NB4 (cell line): Measurements from ENCODE around the gene ADCY2.

ENCODE experiments used
- DNase-seq: peaks from one replicate; pipeline ENCODE4 v3.0.0; 2010; ENCODE audit warnings: low read depth
- H3K4me3 ChIP-seq: one replicate; pipeline ENCODE4 v1.5.1; 2011; ENCODE audit warnings: mild to moderate bottlenecking, low read depth, low read length, moderate library complexity
- MYC ChIP-seq: IDR thresholded peaks from 2 replicates; pipeline ENCODE4 v1.6.1; 2011; ENCODE audit warnings: low read depth, low read length
- POLR2A ChIP-seq: IDR thresholded peaks from 2 replicates; pipeline ENCODE4 v1.6.1; 2011; ENCODE audit warnings: mild to moderate bottlenecking; ENCODE audit not compliant: insufficient read length; ENCODE audit errors: extremely low read depth
- TF ChIP-seq, protein P1 (sequence below): IDR thresholded peaks from one replicate; pipeline ENCODE4 v1.5.1; 2012; ENCODE audit warnings: low read depth, low read length
- TF ChIP-seq, protein P2 (sequence below): IDR thresholded peaks from 2 replicates; pipeline ENCODE4 v1.6.1; 2011; ENCODE audit warnings: low read depth, low read length

The ADCY2 gene

GRCh38 chr5:7396713-7397454 lies 946 bp downstream of the ADCY2 start:
- H3K4me3 ChIP-seq = no peak overlapping the region
- TF ChIP-seq MYC = no peak
- TF ChIP-seq, protein P1, sequence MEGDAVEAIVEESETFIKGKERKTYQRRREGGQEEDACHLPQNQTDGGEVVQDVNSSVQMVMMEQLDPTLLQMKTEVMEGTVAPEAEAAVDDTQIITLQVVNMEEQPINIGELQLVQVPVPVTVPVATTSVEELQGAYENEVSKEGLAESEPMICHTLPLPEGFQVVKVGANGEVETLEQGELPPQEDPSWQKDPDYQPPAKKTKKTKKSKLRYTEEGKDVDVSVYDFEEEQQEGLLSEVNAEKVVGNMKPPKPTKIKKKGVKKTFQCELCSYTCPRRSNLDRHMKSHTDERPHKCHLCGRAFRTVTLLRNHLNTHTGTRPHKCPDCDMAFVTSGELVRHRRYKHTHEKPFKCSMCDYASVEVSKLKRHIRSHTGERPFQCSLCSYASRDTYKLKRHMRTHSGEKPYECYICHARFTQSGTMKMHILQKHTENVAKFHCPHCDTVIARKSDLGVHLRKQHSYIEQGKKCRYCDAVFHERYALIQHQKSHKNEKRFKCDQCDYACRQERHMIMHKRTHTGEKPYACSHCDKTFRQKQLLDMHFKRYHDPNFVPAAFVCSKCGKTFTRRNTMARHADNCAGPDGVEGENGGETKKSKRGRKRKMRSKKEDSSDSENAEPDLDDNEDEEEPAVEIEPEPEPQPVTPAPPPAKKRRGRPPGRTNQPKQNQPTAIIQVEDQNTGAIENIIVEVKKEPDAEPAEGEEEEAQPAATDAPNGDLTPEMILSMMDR = no peak
- TF ChIP-seq POLR2A = no peak
- TF ChIP-seq, protein P2, sequence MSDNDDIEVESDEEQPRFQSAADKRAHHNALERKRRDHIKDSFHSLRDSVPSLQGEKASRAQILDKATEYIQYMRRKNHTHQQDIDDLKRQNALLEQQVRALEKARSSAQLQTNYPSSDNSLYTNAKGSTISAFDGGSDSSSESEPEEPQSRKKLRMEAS = no peak
- DNase-seq = peak; percentile 8

DNA sequence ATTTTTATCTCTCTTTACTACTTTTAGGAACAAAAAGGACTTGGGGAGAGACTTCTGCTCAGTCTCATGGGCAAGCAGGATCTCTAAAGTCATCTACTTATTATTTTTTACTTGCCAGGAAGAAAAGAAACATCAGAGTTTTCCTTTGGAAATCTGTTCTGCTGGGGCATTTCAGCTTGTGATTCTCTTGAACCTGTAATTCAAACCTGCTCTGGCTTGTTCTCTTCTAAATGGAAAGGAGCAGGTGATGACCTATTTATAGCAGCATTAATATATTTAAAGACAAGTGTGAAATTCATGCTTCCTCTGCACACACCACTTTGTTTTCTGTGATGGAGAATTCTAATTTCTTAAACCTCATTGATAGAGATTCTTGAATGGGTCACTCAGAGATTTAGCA lies 2.0 kb downstream of the ADCY2 start:
- TF ChIP-seq, protein P2 = no peak
- TF ChIP-seq, protein P1 = no peak
- TF ChIP-seq POLR2A = no peak
- TF ChIP-seq MYC = no peak
- no peak overlapping the region for H3K4me3 ChIP-seq
- no peak for DNase-seq

DNA sequence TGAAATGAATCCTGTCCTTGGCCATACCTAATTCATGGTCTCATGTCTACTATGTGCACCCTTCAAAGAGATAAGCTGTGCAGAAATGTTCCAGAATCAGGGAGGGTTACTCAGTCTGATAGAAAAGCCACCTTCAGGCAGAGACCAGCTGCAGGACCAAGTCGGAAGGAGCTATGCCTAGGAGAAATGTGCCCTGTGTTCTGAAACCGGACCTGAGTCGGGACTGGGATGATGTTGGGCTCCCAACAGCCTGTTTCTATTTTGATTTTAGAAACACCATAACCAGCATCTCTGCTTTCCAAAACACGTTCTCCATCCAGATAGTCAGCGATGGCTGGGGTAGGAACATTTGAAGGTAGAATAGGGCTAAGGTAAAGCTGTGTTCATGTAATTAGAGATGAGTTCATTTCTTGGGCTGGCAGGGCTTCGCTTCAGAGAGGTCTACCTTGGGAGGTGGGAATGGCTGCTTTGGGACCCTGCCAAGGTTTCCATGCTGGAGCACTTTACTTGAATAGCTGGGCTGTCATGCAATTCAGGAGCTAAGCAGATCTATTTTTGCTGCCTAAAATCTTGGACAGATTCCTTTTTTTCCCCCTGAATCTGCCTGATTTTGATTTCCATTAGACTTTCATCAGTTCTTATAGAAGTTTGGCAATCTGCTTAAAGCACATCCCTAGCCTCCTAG lies 2.8 kb downstream of the ADCY2 start:
- no peak overlapping the region for H3K4me3 ChIP-seq
- no peak for DNase-seq

DNA sequence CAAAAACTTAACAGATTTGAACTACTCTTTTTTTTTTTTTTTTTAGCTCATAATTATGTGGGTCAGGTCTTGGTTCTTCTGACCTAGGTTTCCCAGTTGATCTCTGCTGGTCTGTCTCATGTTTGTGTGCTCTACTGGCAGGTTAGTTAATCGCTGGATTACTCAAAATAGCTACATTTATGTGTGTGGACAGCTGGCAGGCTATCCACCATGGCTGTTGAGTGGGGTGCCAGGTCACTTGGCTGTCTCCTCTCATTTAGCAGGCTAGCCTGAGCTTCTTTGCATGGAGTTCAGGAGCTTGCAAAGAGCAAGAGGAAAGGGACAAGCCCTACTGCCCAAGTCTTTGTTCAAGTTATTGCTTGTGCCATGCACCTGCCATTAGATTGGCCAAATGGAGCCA lies 9.3 kb downstream of the ADCY2 start:
- no peak overlapping the region for H3K4me3 ChIP-seq
- TF ChIP-seq, protein P1 = no peak
- TF ChIP-seq POLR2A (no peak), MYC (no peak)
- TF ChIP-seq, protein P2 = no peak
- no peak for DNase-seq

More for the DNA sequence above, 2.8 kb downstream of the ADCY2 start:
- TF ChIP-seq POLR2A = no peak
- TF ChIP-seq MYC = no peak
- TF ChIP-seq, protein P1 = no peak
- TF ChIP-seq, protein P2 = no peak

GRCh38 chr5:7410936-7411511 lies 15.1 kb downstream of the ADCY2 start:
- no peak for TF ChIP-seq MYC
- TF ChIP-seq, protein P2 = no peak
- no peak for TF ChIP-seq POLR2A
- TF ChIP-seq, protein P1 = no peak

More at GRCh38 chr5:7410936-7411511, 15.1 kb downstream of the ADCY2 start:
- no peak overlapping the region for H3K4me3 ChIP-seq
- no peak for DNase-seq
